Osteoblast (primary cell): ENCODE results near the gene TLL1. TPM values are rescaled to one million over a fixed set of nuclear protein-coding genes. Genes with fewer than 3 reads are reported as not detected.
A peak's percentile ranks its signal among the peaks of the same experiment; 100 is the strongest.

Experiments
- DNase-seq: peaks from one replicate; pipeline ENCODE4 v3.0.0; 2011; ENCODE audit warnings: low spot score, mixed read lengths; ENCODE audit not compliant: insufficient read length; ENCODE audit errors: missing footprints
- H2AFZ ChIP-seq: 2 replicates; pipeline ENCODE4 v1.6.0; 2011; ENCODE audit warnings: mild to moderate bottlenecking, low read length
- H3K27ac ChIP-seq: 2 replicates; pipeline ENCODE4 v1.5.1; 2011; ENCODE audit warnings: mild to moderate bottlenecking, low read depth, low read length, moderate library complexity
- H3K27me3 ChIP-seq: 2 replicates; pipeline ENCODE4 v1.6.0; 2012; ENCODE audit warnings: mild to moderate bottlenecking, control low read depth, inconsistent platforms, low read length, moderate library complexity; ENCODE audit not compliant: insufficient read depth
- H3K36me3 ChIP-seq: 2 replicates; pipeline ENCODE4 v1.5.1; 2011; ENCODE audit warnings: mild to moderate bottlenecking, low read length, control low read depth, moderate library complexity; ENCODE audit not compliant: insufficient read depth
- H3K4me1 ChIP-seq: 2 replicates; pipeline ENCODE4 v1.5.1; 2011; ENCODE audit warnings: mild to moderate bottlenecking, low read length, control low read depth, moderate library complexity; ENCODE audit not compliant: insufficient read depth
- H3K4me2 ChIP-seq: 2 replicates; pipeline ENCODE4 v1.6.0; 2011; ENCODE audit warnings: mild to moderate bottlenecking, low read length; ENCODE audit not compliant: insufficient read depth
- H3K4me3 ChIP-seq: fragments of 200-600 bp; sonication (generic); 3 replicates; pipeline ENCODE4 v1.5.1; 2012; ENCODE audit warnings: mild to moderate bottlenecking, low read length, inconsistent platforms; ENCODE audit not compliant: insufficient read depth
- H3K79me2 ChIP-seq: 2 replicates; pipeline ENCODE4 v1.6.0; 2012; ENCODE audit warnings: mild to moderate bottlenecking, low read length, control low read depth, inconsistent platforms; ENCODE audit not compliant: insufficient read depth
- H3K9me3 ChIP-seq: 2 replicates; pipeline ENCODE4 v1.5.1; 2011; ENCODE audit warnings: low read depth, low read length, control low read depth
- H4K20me1 ChIP-seq: 2 replicates; pipeline ENCODE4 v1.6.0; 2012; ENCODE audit warnings: mild to moderate bottlenecking, low read length, control low read depth; ENCODE audit not compliant: insufficient read depth
- total RNA-seq: library from RNA; depleted of rRNA; stranded (reverse); fragments of >200 nt; gene quantifications from 2 replicates; pipeline ENCODE4 v1.2.3, GENCODE V29; 2012
- TF ChIP-seq, protein P1 (sequence below): IDR thresholded peaks from 2 replicates; pipeline ENCODE4 v1.5.1; 2011; ENCODE audit warnings: mild to moderate bottlenecking, low read depth, low read length, moderate library complexity; ENCODE audit errors: extremely low read depth

TLL1 gene
- total RNA-seq, 1 donor, result 0.36 TPM

DNA sequence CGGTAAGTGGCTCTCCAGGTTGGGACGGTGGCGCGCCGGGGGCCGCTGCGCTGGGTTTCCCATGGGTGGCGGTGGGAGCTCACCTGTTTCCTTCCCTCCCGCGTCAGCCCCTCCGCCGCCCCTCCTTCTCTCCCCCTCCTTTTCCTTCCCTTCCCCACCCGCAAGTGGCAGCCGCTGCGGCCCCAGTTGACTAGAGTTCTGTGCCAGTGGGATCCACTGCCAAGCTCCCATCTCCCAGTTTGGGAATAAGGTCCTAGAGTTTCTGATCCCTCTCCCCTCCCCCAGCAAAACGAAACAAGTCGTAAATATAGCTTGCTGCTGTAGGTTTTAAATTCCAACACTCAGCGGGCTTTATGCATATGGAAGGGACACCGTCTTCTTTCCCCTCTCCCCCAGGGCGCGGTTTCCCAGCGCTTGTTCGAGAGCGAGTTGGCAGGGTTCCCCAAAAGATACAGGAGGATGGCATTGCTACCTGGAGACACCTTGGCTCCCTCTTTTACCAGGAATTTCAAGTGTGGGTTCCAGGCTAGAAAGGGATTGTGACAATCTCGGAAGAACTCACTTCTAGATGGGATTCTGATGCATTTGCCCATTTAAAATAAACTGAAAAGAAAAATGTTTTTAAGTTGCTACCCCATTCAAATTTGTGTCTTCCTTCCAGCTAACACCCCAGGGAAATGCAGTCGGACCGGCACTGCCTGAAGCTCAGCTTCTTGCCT lies 1.2 kb downstream of the TLL1 start:
- peaks cover 43% of the 10 kb centered on the region for H3K27me3 ChIP-seq
- H3K4me3 ChIP-seq, result peak overlapping the region; percentile 62
- H4K20me1 ChIP-seq, result no peaks in the 10 kb centered on the region
- peak overlapping the region; percentile 47 for H2AFZ ChIP-seq
- DNase-seq, result peak; percentile 64
- no peak overlapping the region for H3K27ac ChIP-seq
- TF ChIP-seq, protein P1, sequence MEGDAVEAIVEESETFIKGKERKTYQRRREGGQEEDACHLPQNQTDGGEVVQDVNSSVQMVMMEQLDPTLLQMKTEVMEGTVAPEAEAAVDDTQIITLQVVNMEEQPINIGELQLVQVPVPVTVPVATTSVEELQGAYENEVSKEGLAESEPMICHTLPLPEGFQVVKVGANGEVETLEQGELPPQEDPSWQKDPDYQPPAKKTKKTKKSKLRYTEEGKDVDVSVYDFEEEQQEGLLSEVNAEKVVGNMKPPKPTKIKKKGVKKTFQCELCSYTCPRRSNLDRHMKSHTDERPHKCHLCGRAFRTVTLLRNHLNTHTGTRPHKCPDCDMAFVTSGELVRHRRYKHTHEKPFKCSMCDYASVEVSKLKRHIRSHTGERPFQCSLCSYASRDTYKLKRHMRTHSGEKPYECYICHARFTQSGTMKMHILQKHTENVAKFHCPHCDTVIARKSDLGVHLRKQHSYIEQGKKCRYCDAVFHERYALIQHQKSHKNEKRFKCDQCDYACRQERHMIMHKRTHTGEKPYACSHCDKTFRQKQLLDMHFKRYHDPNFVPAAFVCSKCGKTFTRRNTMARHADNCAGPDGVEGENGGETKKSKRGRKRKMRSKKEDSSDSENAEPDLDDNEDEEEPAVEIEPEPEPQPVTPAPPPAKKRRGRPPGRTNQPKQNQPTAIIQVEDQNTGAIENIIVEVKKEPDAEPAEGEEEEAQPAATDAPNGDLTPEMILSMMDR, result no peak
- H3K4me2 ChIP-seq, result peak overlapping the region; percentile 88
- H3K4me1 ChIP-seq, result peaks cover 18% of the 10 kb centered on the region
- no peaks in the 10 kb centered on the region for H3K36me3 ChIP-seq
- no peaks in the 10 kb centered on the region for H3K9me3 ChIP-seq
- H3K79me2 ChIP-seq, result no peaks in the 10 kb centered on the region

DNA sequence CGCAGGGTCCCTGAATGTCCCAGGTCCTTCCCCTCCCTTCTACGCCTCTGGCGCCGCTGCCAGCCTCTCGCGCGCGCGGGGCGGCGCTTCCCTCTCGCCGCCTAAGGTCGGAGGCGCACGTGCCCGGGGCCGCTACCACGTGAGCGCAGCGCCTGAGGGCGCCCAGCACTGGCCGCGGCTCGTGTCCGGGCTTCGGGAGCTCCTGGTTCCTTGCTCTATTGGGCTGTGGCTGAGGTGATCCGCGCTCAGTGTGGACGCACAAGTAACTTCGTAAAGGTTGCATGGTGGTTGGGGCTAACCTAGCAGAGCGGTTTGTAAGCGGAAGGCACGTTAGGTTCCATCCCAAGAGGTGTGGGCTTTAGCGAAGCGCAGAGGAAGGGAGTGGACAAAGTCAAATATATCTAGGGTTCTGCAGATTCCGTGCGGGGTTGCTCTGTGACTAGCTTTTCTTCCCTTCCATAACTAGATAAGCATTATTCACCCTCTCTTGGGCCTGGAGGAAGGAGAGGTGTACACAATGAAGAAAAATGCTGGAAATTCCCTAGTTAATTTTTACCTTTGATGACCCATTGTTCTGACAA lies 1.8 kb downstream of the TLL1 start:
- H2AFZ ChIP-seq, result peak overlapping the region; percentile 42
- no peaks in the 10 kb centered on the region for H4K20me1 ChIP-seq
- H3K27me3 ChIP-seq, result peaks cover 43% of the 10 kb centered on the region
- H3K9me3 ChIP-seq, result no peaks in the 10 kb centered on the region
- H3K4me3 ChIP-seq, result no peak overlapping the region
- no peak overlapping the region for H3K27ac ChIP-seq
- peak overlapping the region; percentile 88 for H3K4me2 ChIP-seq
- DNase-seq, result peak; percentile 57
- TF ChIP-seq, protein P1, result no peak
- peaks cover 18% of the 10 kb centered on the region for H3K4me1 ChIP-seq
- no peaks in the 10 kb centered on the region for H3K36me3 ChIP-seq
- H3K79me2 ChIP-seq, result no peaks in the 10 kb centered on the region

DNA sequence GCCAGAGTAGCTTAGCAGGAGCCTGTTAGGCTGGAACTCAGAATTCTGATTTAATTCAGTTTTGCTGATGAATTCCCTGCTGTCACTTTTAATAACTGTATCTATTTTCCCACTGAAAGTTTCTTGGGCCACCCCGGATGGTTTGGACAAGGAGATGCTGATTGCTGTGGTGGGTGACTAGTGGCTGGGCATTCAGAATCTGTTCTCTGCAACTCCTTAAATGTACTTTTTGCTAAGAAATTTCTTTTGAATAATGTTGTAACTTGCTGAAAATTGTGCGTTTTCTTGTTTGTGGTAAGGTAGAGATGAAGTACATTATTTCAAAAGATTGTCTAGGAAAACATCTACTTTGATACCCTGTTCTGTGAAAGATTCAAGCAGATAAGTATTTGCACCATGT lies 2.4 kb downstream of the TLL1 start:
- no peaks in the 10 kb centered on the region for H3K9me3 ChIP-seq
- no peak overlapping the region for H3K4me2 ChIP-seq
- peaks cover 18% of the 10 kb centered on the region for H3K4me1 ChIP-seq
- no peaks in the 10 kb centered on the region for H3K79me2 ChIP-seq
- TF ChIP-seq, protein P1, result no peak
- DNase-seq, result peak; percentile 81
- H4K20me1 ChIP-seq, result no peaks in the 10 kb centered on the region
- H3K4me3 ChIP-seq, result no peak overlapping the region
- H3K27ac ChIP-seq, result no peak overlapping the region
- no peaks in the 10 kb centered on the region for H3K36me3 ChIP-seq
- H2AFZ ChIP-seq, result no peak overlapping the region
- H3K27me3 ChIP-seq, result peaks cover 43% of the 10 kb centered on the region

DNA sequence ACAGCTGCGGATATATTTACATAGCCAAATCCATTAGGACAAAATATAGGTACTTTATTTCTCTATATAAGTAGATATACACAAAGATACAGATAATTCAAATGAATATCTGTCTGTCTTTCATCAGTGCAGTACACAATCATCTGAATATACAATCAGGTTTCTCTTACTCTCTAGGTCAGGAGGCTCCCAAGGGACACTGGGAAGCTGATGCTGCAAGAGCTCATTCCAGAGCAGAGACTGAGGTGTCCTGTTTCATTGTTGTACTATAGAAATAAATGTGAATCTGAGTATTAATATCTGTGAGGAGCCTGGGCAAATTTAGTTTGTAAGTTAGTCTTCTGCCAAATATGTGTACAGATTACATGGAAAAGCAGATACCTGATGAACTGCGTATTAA lies 4.2 kb downstream of the TLL1 start:
- Histone ChIP-seq H3K27ac (no peak overlapping the region), H3K79me2 (no peaks in the 10 kb centered on the region), H3K4me2 (no peak overlapping the region), H3K36me3 (no peaks in the 10 kb centered on the region), H3K4me3 (no peak overlapping the region), H3K27me3 (peaks cover 37% of the 10 kb centered on the region), H3K4me1 (peaks cover 18% of the 10 kb centered on the region), H3K9me3 (no peaks in the 10 kb centered on the region), H4K20me1 (no peaks in the 10 kb centered on the region), H2AFZ (no peak overlapping the region)
- DNase-seq, result no peak
- TF ChIP-seq, protein P1, result no peak
